WTC11 (cell line): ENCODE data around the gene CERT1.

Source experiments
- CBFB ChIP-seq: sonication (generic); formaldehyde crosslinking; IDR thresholded peaks from 2 replicates; pipeline ENCODE4 v1.8.1; 2022; ENCODE audit warnings: mild to moderate bottlenecking, low read depth, missing genetic modification reagents
- TF ChIP-seq, protein P1 (sequence below): fragments of 200-600 bp; IDR thresholded peaks from 2 replicates; pipeline ENCODE4 v1.8.0; 2022; ENCODE audit warnings: antibody characterized with exemption

DNA sequence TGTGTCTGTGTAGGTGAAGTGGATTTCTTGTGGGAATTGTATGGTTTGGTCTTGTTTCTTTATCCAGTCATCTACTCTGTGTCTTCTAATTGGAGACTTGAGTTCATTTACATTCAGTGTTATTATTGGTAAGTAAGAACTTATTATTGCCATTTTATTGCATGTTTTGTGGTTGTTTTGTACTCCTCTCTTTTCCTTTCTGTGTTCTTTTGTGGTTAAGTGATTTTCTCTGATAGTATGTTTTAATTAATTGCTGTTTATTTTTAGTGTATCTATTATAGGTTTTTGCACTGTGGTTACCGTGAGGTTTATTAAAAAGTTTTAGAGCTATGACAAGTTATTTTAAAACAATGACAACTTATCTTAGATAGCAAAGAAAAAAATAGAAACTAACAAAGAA, 8.3 kb upstream of the CERT1 start:
- TF ChIP-seq, protein P1, sequence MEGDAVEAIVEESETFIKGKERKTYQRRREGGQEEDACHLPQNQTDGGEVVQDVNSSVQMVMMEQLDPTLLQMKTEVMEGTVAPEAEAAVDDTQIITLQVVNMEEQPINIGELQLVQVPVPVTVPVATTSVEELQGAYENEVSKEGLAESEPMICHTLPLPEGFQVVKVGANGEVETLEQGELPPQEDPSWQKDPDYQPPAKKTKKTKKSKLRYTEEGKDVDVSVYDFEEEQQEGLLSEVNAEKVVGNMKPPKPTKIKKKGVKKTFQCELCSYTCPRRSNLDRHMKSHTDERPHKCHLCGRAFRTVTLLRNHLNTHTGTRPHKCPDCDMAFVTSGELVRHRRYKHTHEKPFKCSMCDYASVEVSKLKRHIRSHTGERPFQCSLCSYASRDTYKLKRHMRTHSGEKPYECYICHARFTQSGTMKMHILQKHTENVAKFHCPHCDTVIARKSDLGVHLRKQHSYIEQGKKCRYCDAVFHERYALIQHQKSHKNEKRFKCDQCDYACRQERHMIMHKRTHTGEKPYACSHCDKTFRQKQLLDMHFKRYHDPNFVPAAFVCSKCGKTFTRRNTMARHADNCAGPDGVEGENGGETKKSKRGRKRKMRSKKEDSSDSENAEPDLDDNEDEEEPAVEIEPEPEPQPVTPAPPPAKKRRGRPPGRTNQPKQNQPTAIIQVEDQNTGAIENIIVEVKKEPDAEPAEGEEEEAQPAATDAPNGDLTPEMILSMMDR = no peak
- no peak for TF ChIP-seq CBFB (CRISPR knock-in tag)
